Ishikawa (cell line): ENCODE results near the gene NCBP3.

Experiments used
- CEBPB ChIP-seq: IDR thresholded peaks from 2 replicates; pipeline ENCODE4 v1.6.1; 2012
- CREB1 ChIP-seq: IDR thresholded peaks from 2 replicates; pipeline ENCODE4 v1.6.1; 2012; ENCODE audit warnings: low read depth
- EGR1 ChIP-seq: IDR thresholded peaks from 2 replicates; pipeline ENCODE4 v1.6.1; 2012
- EP300 ChIP-seq: IDR thresholded peaks from 2 replicates; pipeline ENCODE4 v1.6.1; 2012; ENCODE audit warnings: borderline replicate concordance
- FOXM1 ChIP-seq: IDR thresholded peaks from 2 replicates; pipeline ENCODE4 v1.6.1; 2012; ENCODE audit warnings: low read depth, borderline replicate concordance
- MAX ChIP-seq: IDR thresholded peaks from 2 replicates; pipeline ENCODE4 v1.6.1; 2012
- NFIC ChIP-seq: IDR thresholded peaks from 2 replicates; pipeline ENCODE4 v1.6.1; 2012
- RAD21 ChIP-seq: IDR thresholded peaks from 2 replicates; pipeline ENCODE4 v1.6.1; 2012; ENCODE audit warnings: low read depth
- REST ChIP-seq: IDR thresholded peaks from 2 replicates; pipeline ENCODE4 v1.6.1; 2012; ENCODE audit warnings: low read depth, mild to moderate bottlenecking
- TAF1 ChIP-seq: IDR thresholded peaks from 2 replicates; pipeline ENCODE4 v1.6.1; 2012; ENCODE audit warnings: low read depth, mild to moderate bottlenecking
- TCF12 ChIP-seq: IDR thresholded peaks from 2 replicates; pipeline ENCODE4 v1.6.1; 2012; ENCODE audit warnings: low read depth
- TEAD4 ChIP-seq: IDR thresholded peaks from 2 replicates; pipeline ENCODE4 v1.6.1; 2012
- USF1 ChIP-seq: IDR thresholded peaks from 2 replicates; pipeline ENCODE4 v1.6.1; 2012
- YY1 ChIP-seq: IDR thresholded peaks from 2 replicates; pipeline ENCODE4 v1.6.1; 2012; ENCODE audit warnings: low read depth
- ZBTB7A ChIP-seq: IDR thresholded peaks from 2 replicates; pipeline ENCODE4 v1.6.1; 2012; ENCODE audit warnings: low read depth

NCBP3 gene

GRCh38 chr17:3763777-3764170 is 82.3 kb downstream of the NCBP3 start:
- TF ChIP-seq EGR1 (no peak), CEBPB (no peak), FOXM1 (no peak), YY1 (no peak), REST (no peak), CREB1 (no peak), TEAD4 (no peak), RAD21 (no peak), TAF1 (no peak), EP300 (no peak), MAX (no peak)

GRCh38 chr17:3762922-3763776 is 82.9 kb downstream of the NCBP3 start:
- no peak for TF ChIP-seq EGR1
- TF ChIP-seq CEBPB, result no peak
- TF ChIP-seq NFIC, result no peak
- TF ChIP-seq MAX, result no peak
- TF ChIP-seq EP300, result no peak

- TF ChIP-seq TEAD4 (no peak), YY1 (no peak), FOXM1 (no peak), REST (no peak), EP300 (no peak), USF1 (no peak), EGR1 (no peak), CREB1 (no peak), MAX (no peak), NFIC (no peak), RAD21 (no peak), TAF1 (no peak), TCF12 (no peak), ZBTB7A (no peak), CEBPB (no peak)
Measured at GRCh38 chr17:3761918-3762380, 84.1 kb downstream of the NCBP3 start.

GRCh38 chr17:3761036-3761917 is 84.8 kb downstream of the NCBP3 start:
- TF ChIP-seq EGR1 (no peak), ZBTB7A (no peak), RAD21 (no peak), TEAD4 (no peak), CEBPB (no peak), USF1 (no peak), TCF12 (no peak), REST (no peak), YY1 (no peak), EP300 (no peak)
